IPS DF 6.9 (cell line): ENCODE results near the gene PHTF2.

Experiments
- DNase-seq: peaks from one replicate; pipeline ENCODE4 v3.0.0-alpha.2; 2013; ENCODE audit warnings: low read depth, low spot score
- H3K27ac ChIP-seq: one replicate; pipeline ENCODE4 v1.5.1; 2013; ENCODE audit warnings: low read length, control low read depth
- H3K27me3 ChIP-seq: 2 replicates; pipeline ENCODE4 v1.6.1; 2013; ENCODE audit warnings: mild to moderate bottlenecking, low read length; ENCODE audit not compliant: control insufficient read depth, insufficient read depth
- H3K36me3 ChIP-seq: 2 replicates; pipeline ENCODE4 v1.6.1; 2013; ENCODE audit warnings: low read length; ENCODE audit not compliant: control insufficient read depth, insufficient read depth
- H3K4me1 ChIP-seq: 2 replicates; pipeline ENCODE4 v1.6.1; 2013; ENCODE audit warnings: low read length; ENCODE audit not compliant: control insufficient read depth, insufficient read depth
- H3K4me3 ChIP-seq: 2 replicates; pipeline ENCODE4 v1.5.1; 2013; ENCODE audit warnings: mild to moderate bottlenecking, low read length
- H3K9me3 ChIP-seq: 2 replicates; pipeline ENCODE4 v1.6.1; 2013; ENCODE audit warnings: low read length, inconsistent platforms; ENCODE audit not compliant: control insufficient read depth, insufficient read depth
- WGBS: extraction: QIAGEN DNeasy Blood & Tissue Kit; methylation state at CpG from one replicate; pipeline ENCODE4 v1.1.7; 2013; ENCODE audit warnings: mixed read lengths, missing lambda C conversion rate; ENCODE audit not compliant: insufficient read length, insufficient coverage; 5-methylcytosine and 5-hydroxymethylcytosine counted together

The PHTF2 gene

GRCh38 chr7:77918676-77919075 is 120.1 kb downstream of the PHTF2 start:
- H3K4me3 ChIP-seq: no peak overlapping the region
- H3K36me3 ChIP-seq: no peaks in the 10 kb centered on the region
- no peaks in the 10 kb centered on the region for H3K9me3 ChIP-seq
- H3K27me3 ChIP-seq: no peaks in the 10 kb centered on the region
- no CpG with 5 or more reads among the region's 1 CpG for WGBS
- H3K27ac ChIP-seq: no peak overlapping the region
- H3K4me1 ChIP-seq: no peaks in the 10 kb centered on the region
- no peak for DNase-seq

- no CpG with 5 or more reads among the region's 2 CpGs for WGBS
- Histone ChIP-seq H3K27ac (no peak overlapping the region), H3K36me3 (no peaks in the 10 kb centered on the region), H3K4me3 (no peak overlapping the region), H3K9me3 (no peaks in the 10 kb centered on the region), H3K4me1 (no peaks in the 10 kb centered on the region), H3K27me3 (no peaks in the 10 kb centered on the region)
- no peak for DNase-seq
Measured at GRCh38 chr7:77923419-77923818, 124.8 kb downstream of the PHTF2 start.

- DNase-seq: no peak
- no peak overlapping the region for H3K27ac ChIP-seq
- no CpG with 5 or more reads among the region's 2 CpGs for WGBS
- no peaks in the 10 kb centered on the region for H3K9me3 ChIP-seq
- no peak overlapping the region for H3K4me3 ChIP-seq
- H3K36me3 ChIP-seq: no peaks in the 10 kb centered on the region
- no peaks in the 10 kb centered on the region for H3K4me1 ChIP-seq
- H3K27me3 ChIP-seq: no peaks in the 10 kb centered on the region
Measured at GRCh38 chr7:77930496-77930895, 131.9 kb downstream of the PHTF2 start.

- no peaks in the 10 kb centered on the region for H3K27me3 ChIP-seq
- no peaks in the 10 kb centered on the region for H3K36me3 ChIP-seq
- H3K4me3 ChIP-seq: no peak overlapping the region
- no peaks in the 10 kb centered on the region for H3K4me1 ChIP-seq
- no peak for DNase-seq
- H3K27ac ChIP-seq: no peak overlapping the region
- no peaks in the 10 kb centered on the region for H3K9me3 ChIP-seq
- 100% methylated on average over 1 of the region's 5 CpGs for WGBS
Measured at GRCh38 chr7:77931841-77932240, 133.3 kb downstream of the PHTF2 start.

- WGBS: no CpG with 5 or more reads among the region's 3 CpGs
Measured at GRCh38 chr7:77933394-77933793, 134.8 kb downstream of the PHTF2 start.

GRCh38 chr7:77935652-77936348 is 137.2 kb downstream of the PHTF2 start:
- Histone ChIP-seq H3K36me3 (no peaks in the 10 kb centered on the region), H3K9me3 (no peaks in the 10 kb centered on the region), H3K27me3 (no peaks in the 10 kb centered on the region), H3K4me3 (no peak overlapping the region), H3K27ac (no peak overlapping the region), H3K4me1 (no peaks in the 10 kb centered on the region)
- no CpG with 5 or more reads among the region's 1 CpG for WGBS
- no peak for DNase-seq

More at GRCh38 chr7:77933394-77933793, 134.8 kb downstream of the PHTF2 start:
- Histone ChIP-seq H3K9me3 (no peaks in the 10 kb centered on the region), H3K4me1 (no peaks in the 10 kb centered on the region), H3K27me3 (no peaks in the 10 kb centered on the region), H3K4me3 (no peak overlapping the region), H3K27ac (no peak overlapping the region), H3K36me3 (no peaks in the 10 kb centered on the region)
- DNase-seq: no peak

GRCh38 chr7:77940647-77941046 is 142.1 kb downstream of the PHTF2 start:
- Histone ChIP-seq H3K27me3 (no peaks in the 10 kb centered on the region), H3K27ac (no peak overlapping the region), H3K9me3 (no peaks in the 10 kb centered on the region), H3K4me1 (no peaks in the 10 kb centered on the region), H3K4me3 (no peak overlapping the region), H3K36me3 (no peaks in the 10 kb centered on the region)
- no peak for DNase-seq

GRCh38 chr7:77942431-77942830 is 143.9 kb downstream of the PHTF2 start:
- Histone ChIP-seq H3K36me3 (no peaks in the 10 kb centered on the region), H3K4me1 (no peaks in the 10 kb centered on the region), H3K27ac (no peak overlapping the region), H3K9me3 (no peaks in the 10 kb centered on the region), H3K4me3 (no peak overlapping the region), H3K27me3 (no peaks in the 10 kb centered on the region)
- no peak for DNase-seq
- no CpG with 5 or more reads among the region's 4 CpGs for WGBS

GRCh38 chr7:77944183-77945182 is 145.9 kb downstream of the PHTF2 start:
- H3K4me1 ChIP-seq: no peaks in the 10 kb centered on the region
- H3K36me3 ChIP-seq: no peaks in the 10 kb centered on the region
- no CpG with 5 or more reads among the region's 9 CpGs for WGBS
- no peak overlapping the region for H3K27ac ChIP-seq
- DNase-seq: no peak
- H3K4me3 ChIP-seq: no peak overlapping the region
- no peaks in the 10 kb centered on the region for H3K27me3 ChIP-seq
- H3K9me3 ChIP-seq: no peaks in the 10 kb centered on the region

GRCh38 chr7:77950548-77950947 is 152.0 kb downstream of the PHTF2 start:
- no peak overlapping the region for H3K4me3 ChIP-seq
- H3K27me3 ChIP-seq: no peaks in the 10 kb centered on the region
- H3K36me3 ChIP-seq: no peaks in the 10 kb centered on the region
- H3K4me1 ChIP-seq: no peaks in the 10 kb centered on the region
- WGBS: no CpG with 5 or more reads among the region's 5 CpGs
- no peak overlapping the region for H3K27ac ChIP-seq
- DNase-seq: no peak
- H3K9me3 ChIP-seq: no peaks in the 10 kb centered on the region
